Activated gamma-delta T cell treated with anti-CD3 and anti-CD28 coated beads, Interleukin-2, amount 50 U/mL, for 16 hours (primary cell): ENCODE data around the gene RPS27L.
"Not testable (repeated sequence)": the region's sequence is repeated elsewhere in the genome, so short reads cannot be mapped to it uniquely, and the experiment has no call there.

ENCODE experiments used
- DNase-seq: peaks from one replicate; pipeline ENCODE4 v3.0.0-alpha.2; 2020; ENCODE audit warnings: low read depth

RPS27L gene

GRCh38 chr15:63140936-63141335 lies 16.3 kb downstream of the RPS27L start:
- DNase-seq = no peak

- no peak for DNase-seq
Observed at GRCh38 chr15:63136742-63137141, 20.5 kb downstream of the RPS27L start.

DNA sequence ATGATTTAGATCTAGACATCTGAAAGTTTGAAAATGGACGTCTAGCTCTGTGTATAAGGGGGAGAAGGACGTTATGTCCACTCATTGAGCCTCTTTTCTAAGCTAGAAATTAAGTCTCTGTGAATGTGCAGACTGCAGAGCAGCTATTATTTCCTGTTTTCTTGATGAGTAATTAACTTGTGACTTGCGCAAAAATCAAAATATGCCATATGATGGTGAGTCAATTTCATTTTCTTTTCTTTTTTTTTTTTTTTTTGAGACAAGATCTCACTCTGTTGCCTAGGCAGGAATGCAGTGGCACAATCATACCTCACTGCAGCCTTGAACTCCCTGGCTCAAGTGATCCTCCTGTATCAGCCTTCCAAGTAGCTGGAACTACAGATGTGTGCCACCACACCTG lies 21.5 kb downstream of the RPS27L start:
- DNase-seq = no peak

GRCh38 chr15:63135281-63135680 lies 22.0 kb downstream of the RPS27L start:
- no peak for DNase-seq

DNA sequence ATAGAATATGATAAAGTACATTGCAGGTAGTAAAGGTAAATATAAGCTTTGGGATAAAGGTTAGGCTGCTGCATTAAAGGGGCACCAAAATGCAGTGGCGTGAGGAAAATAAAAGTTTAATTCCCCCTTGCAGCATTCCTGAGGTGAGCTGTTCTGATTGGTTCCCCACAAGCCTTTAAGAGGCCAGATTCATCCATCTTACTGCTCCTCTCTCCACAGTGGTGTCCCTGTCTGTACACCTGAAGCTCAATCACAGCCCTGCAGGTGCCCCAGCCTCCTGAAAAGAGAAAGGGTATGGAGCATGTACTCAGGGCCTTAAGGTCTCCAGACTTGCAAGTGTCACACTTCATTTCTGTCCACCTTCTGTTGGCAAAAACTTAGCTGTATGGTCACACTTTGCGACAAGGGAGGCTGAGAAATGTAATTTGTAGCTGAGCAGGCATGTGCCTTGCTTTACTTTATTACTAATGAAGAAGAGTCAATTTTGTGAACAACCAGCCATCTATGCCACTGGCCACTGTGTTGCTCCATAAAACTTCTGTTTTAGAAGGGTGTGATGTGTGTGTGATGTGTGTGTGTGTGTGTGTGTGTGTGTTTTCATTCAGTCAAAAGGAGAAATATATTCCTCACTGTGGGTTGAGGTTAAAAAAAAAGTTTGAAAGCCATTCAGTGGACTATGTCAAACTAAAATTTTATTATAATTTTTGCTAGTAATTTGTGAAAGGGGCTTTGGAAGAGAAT lies 22.9 kb downstream of the RPS27L start:
- no peak for DNase-seq

DNA sequence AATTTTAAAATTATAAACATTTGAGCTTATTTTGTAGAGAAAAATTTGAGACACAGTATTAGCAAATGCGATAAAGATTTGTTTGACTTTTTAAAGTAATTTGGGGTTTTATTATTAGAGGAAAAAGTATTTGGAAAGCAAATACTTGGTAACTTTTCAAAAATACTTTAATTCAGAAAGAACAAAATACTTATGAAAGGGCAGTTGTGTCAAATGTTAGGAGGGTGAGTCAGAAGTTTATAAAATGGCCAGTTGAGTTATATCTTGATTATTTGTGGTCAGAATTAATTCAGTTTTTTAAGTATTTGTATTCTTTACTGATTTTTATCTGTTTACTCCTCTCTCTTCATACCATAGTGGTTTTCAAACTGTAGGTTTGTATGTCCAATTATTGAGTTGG lies 23.5 kb downstream of the RPS27L start:
- DNase-seq = no peak

GRCh38 chr15:63126726-63127125 lies 30.6 kb downstream of the RPS27L start:
- DNase-seq = no peak

- no peak for DNase-seq
Observed at GRCh38 chr15:63124506-63124905, 32.8 kb downstream of the RPS27L start.

DNA sequence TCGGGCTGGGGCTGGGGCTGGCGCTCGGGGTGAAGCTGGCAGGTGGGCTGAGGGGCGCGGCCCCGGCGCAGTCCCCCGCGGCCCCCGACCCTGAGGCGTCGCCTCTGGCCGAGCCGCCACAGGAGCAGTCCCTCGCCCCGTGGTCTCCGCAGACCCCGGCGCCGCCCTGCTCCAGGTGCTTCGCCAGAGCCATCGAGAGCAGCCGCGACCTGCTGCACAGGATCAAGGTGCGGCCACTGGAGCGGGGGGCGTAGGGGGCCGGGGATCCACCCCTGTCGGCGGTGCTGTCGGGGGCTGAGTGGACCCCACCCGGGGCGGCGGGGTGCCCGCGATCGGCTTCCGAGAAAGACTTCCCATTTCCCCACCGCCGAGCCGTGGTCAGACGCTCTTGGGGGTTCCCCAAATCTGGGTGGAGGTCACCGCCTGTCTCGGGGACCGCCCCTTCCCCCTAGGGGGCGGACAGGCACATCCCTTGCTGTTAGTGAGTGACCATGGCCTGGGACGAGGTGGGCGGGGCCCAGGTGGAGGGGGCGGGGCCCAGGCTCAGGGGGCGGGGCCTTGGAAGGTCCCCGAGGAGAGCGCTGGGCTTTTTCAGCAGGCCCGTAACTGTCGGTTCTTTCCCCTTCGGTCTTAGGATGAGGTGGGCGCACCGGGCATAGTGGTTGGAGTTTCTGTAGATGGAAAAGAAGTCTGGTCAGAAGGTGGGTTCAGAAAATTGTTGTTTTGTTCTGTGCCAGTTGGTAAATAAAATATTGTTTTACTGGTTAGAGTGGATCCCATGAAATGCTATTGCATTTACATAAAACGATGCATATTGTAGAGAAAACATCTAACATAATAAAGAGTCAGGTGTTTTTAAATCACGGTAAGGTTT lies 35.0 kb downstream of the RPS27L start:
- DNase-seq = peak; percentile 81

DNA sequence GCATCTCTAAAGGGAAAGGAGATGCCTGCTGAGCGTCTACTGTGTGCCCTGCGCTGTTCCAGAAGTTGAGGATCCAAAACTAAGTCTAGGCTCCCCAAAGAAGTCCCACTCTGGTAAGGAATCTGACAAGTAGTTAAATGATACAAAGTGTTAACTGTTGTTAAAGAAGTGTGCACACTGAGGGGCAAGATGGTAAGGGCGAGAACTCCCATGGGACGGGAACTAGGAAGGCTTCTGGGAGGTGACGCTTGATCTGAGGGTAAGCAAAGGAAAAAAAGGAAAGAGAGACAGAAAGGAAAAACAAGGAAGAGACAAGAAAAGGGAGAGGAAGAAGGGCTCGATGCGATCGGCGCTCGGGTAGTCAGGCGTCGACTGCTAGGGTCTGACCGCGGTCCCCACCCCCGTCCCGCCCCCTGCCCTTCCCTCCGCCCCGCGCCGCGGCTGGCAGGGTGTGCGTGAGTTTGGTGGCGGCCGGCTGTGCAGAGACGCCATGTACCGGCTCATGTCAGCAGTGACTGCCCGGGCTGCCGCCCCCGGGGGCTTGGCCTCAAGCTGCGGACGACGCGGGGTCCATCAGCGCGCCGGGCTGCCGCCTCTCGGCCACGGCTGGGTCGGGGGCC lies 35.8 kb downstream of the RPS27L start, which contains the start of gene LACTB:
Gene LACTB (plus strand): TSS at position 480 of the 620 bp plus-strand sequence. CDS start 11 bp downstream, at position 491.
- DNase-seq = peak; percentile 71

DNA sequence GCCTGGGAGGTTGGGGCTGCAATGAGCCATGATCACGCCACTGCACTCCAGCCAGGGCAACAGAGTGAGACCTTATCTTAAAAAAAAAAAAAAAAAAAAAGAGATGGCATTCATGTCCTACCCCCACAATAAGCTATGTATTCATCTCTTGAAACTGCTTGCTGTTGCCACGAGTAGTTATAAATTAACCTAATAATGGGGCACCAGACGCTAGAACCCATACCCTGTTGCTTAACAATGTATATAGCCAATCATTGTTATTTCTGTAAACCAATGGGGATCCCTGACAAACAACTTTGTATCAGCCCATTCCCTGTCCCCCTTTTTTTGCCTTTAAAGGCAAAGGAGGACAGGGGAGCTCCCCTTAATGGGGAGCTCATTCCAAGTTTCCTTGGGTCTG lies 38.4 kb downstream of the RPS27L start:
- DNase-seq = no peak

DNA sequence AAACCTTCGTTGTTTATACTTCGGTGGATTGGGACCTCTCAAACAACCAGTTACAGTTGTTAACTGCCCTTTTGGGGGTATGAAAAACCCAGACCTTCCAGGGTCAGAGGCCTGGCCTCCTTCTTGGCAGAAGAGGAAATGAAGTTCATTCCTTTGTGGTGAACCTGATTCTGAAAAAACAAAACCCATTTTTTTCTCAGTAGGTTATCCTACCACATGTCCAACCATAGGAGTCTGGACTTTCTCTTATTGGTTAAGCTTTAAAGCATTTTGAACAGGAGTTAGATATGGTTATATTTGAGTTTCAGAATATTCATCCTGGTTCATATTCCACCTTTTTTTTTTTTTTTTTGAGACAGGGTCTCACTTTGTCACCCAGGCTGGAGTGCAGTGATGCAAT lies 42.8 kb downstream of the RPS27L start:
- no peak for DNase-seq

DNA sequence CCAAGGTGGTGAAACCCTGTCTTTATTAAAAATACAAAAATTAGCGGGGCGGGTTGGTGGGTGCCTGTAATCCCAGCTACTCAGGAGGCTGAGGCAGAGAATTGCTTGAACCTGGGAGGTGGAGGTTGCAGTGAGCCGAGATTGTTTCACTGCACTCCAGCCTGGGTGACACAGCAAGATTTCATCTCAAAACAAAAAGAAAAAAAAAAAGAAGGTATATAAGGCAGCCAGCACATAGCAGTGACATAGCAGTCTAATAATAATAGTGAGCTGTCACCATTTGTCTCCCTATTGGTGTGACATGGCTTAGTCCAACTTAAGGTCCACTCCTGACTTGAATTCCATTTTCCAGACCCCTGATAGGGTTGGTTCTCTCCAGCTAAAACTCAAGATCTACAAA lies 44.4 kb downstream of the RPS27L start:
- no peak for DNase-seq

- DNase-seq = no peak
Observed at GRCh38 chr15:63111481-63111880, 45.8 kb downstream of the RPS27L start.

DNA sequence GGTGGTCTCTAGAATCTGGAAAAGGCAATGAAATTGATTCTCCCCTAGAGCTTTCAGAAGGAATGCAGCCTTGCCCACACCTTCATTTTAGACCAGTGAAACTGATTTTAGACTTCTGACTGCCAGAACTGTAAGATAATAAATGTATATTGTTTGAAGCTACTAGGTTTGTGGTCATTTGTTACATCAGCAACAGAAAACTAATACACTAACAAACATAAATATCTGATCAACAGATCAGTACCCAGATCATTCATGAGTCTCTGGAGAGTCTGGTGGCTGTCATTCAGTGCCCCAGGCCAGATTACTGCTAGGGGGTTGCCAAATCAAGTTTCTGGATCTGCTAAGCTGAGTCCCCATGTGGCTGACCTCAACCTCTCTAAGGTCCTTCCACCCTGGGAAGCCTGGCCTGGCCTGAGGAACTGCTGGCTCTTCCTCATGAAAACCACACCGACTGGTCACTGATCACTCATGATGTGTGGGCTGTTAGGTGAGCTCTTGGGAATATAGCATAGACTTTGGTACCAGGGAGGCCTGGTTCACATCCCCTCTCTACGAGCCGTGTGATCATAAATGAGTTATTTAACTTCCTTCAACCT lies 46.8 kb downstream of the RPS27L start:
- no peak for DNase-seq

DNA sequence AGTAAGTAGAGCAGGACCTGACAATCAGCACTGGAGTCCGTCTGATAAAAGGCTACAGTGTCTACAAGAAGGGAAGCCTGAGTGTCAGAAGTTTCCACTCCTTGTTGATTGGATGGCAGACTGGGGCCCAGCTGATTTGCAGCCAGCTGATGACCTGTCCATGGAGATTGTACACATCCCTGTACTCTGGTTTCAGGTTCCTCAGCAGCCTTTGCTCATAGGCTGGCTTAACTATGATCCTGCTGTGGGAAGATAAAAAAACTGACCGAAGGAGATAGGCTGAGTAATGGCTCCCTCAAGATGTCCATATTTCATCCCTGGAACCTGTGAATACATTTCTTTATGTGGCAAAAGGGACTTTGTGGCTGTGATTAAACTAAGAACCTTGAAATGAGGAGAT lies 47.4 kb downstream of the RPS27L start:
- DNase-seq = no peak

DNA sequence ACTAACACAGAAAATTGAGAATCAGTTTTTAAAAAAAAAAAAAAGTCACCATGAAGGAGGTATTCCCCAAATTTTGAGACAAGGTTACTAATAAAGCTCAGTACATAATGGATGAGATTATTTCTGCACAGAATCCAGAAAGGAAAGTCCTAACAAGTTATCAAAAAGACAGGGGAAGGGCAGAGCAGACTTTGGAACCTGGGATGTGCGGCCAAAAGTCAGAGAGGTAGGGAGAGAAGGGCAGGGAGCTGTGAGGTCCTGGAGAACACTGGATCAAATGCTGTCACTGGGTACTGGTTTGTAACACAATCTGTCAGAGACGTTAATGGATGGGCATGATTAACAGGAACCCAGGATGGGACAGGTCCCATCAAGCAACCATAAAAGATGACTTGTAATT lies 47.8 kb downstream of the RPS27L start:
- DNase-seq = no peak

DNA sequence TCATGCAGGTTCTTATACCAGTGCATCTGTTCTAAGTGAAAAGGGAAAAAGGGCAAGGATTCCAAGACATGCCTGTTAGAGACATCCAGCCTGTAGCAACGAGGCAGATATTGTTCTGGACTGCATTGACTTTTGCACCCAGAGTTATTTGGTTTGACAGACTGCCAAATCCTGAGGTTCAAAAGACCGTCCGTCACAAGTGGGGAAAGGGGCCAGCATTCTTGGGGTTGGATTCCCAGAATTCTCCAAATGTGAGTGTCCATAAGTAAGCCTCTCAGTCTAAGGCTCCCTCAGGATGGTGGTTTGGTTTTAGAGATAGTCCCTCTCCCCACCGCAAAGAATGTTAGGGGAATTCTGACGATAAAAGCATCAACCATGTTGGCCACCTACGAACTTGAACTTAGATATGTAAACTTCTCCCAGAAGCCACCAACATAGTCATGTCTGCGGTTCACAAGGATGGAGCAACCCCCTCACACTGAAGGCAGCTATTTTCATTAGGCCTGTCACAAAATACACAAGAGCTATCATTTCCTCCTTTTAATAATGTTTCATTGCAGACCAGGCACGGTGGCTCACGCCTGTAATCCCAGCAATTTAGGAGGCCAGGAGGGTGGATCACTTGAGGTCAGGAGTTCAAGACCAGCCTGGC lies 49.3 kb downstream of the RPS27L start:
- no peak for DNase-seq

DNA sequence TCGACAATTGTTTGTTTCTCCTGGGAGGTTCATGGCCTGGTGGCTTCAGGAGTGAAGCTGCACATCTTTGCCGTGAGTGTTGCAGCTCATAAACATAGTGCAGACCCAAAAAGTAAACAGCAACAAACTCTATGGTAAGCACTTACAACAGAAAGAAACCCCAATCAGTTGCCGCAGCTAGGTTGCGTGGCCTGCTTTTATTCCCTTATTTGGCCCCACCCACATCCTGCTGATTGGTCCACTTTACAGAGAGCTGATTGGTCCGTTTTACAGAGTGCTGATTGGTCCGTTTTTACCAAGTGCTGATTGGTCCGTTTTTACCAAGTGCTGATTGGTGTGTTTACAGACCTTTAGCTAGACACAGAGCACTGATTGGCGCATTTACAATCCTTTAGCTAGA lies 51.9 kb downstream of the RPS27L start:
- not testable (repeated sequence) for DNase-seq

DNA sequence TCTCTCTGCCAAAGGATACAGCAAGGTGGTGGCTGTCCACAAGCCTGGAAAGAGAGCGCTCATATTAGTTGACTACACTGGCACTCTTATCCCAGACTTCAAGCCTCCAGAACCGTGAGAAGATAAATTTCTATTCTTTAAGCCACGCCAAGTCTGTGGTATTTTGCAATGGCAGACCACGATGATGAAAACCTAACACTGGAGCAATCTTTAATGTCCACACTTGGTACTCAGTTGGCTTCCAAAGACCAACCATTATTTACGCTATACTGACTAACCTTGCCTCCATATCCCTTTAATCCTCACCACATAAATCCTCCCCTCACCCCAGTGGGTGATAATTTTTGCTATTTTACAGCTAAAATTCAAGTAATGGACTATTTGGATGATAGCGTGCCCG lies 52.5 kb downstream of the RPS27L start:
- DNase-seq = no peak

DNA sequence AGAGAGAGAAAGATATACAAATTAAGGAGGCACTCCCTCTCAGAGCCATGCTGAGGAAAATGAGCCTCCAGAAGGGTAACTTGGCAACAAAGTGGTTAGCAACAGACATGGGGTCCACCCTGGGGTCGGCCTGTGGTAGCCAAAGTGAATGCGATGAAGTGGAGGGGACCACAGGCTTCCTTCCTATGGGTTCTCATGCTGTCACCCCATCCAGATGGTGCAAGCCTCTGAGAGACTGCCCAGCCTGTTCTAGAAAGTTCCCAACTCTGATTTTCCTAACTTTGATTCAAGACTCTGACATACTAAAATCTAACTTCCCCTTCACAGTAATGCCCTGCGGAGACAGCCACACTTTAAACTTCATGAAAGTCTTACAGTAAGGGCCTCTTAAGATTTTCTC lies 53.9 kb downstream of the RPS27L start:
- no peak for DNase-seq

- DNase-seq = not testable (repeated sequence)
Observed at GRCh38 chr15:63099581-63099980, 57.7 kb downstream of the RPS27L start.
